Keratinocyte (primary cell): ENCODE measurements around the gene STIM1.

Experiments used
- EZH2 ChIP-seq: IDR thresholded peaks from one replicate; pipeline ENCODE4 v1.6.1; 2012; ENCODE audit warnings: inconsistent platforms, mild to moderate bottlenecking, low read length, moderate library complexity
- TF ChIP-seq, protein P1 (sequence below), 3 experiments: IDR thresholded peaks in 1 of 3; conservative IDR thresholded peaks in 1 of 3; optimal IDR thresholded peaks in 1 of 3; 2 replicates in 2 of 3; 3 replicates in 1 of 3; pipeline versions ENCODE3 to v1.5.1; 2011; ENCODE audit warnings: low read length in 3 of 3, mild to moderate bottlenecking in 3 of 3, moderate library complexity in 2 of 3, control low read depth in 1 of 3, inconsistent platforms in 1 of 3; ENCODE audit not compliant: insufficient read depth in 2 of 3; ENCODE audit errors: extremely low read depth in 1 of 3

GRCh38 chr11:3861683-3862082, 6.2 kb downstream of the STIM1 start:
- TF ChIP-seq, protein P1, sequence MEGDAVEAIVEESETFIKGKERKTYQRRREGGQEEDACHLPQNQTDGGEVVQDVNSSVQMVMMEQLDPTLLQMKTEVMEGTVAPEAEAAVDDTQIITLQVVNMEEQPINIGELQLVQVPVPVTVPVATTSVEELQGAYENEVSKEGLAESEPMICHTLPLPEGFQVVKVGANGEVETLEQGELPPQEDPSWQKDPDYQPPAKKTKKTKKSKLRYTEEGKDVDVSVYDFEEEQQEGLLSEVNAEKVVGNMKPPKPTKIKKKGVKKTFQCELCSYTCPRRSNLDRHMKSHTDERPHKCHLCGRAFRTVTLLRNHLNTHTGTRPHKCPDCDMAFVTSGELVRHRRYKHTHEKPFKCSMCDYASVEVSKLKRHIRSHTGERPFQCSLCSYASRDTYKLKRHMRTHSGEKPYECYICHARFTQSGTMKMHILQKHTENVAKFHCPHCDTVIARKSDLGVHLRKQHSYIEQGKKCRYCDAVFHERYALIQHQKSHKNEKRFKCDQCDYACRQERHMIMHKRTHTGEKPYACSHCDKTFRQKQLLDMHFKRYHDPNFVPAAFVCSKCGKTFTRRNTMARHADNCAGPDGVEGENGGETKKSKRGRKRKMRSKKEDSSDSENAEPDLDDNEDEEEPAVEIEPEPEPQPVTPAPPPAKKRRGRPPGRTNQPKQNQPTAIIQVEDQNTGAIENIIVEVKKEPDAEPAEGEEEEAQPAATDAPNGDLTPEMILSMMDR (optimal IDR thresholded peaks at IDR 0.05 in 1 of 3, IDR thresholded peaks at IDR 0.05 in 1 of 3, conservative IDR thresholded peaks at IDR 0.05 in 1 of 3; ENCODE audit: extremely low read depth in 1 of 3, insufficient read depth in 2 of 3, low read length in 3 of 3): no peak
- TF ChIP-seq EZH2: no peak
